Fibroblast of skin of scalp (primary cell): ENCODE measurements around the gene FMO2.

Experiments used
- DNase-seq: peaks from one replicate; pipeline ENCODE4 v3.0.0-alpha.2; 2013

FMO2 gene

GRCh38 chr1:171174560-171175294 is 10.4 kb upstream of the FMO2 start:
- no peak for DNase-seq

DNA sequence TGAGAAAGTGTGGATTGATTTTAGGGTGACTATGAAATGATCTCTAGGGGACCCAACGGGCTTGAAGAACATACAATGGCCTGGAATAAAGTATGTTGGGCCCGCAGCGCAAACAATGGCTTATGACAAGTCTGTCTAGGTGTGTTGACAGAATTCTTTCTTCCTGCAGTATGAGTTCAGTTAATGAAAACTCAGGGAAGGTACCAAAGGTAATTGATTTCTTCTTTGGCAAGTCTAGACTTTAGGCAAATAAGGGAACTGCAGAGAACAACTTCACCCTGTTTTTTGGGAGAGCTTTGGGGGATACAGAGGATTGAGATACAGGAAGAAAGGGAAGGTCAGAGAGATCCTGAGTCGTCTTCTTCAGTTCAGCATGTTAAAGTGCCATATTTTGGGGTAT is 7.8 kb upstream of the FMO2 start:
- DNase-seq: no peak

- peak; percentile 30 for DNase-seq
These were observed 5.5 kb upstream of the FMO2 start for GRCh38 chr1:171179318-171180227.

DNA sequence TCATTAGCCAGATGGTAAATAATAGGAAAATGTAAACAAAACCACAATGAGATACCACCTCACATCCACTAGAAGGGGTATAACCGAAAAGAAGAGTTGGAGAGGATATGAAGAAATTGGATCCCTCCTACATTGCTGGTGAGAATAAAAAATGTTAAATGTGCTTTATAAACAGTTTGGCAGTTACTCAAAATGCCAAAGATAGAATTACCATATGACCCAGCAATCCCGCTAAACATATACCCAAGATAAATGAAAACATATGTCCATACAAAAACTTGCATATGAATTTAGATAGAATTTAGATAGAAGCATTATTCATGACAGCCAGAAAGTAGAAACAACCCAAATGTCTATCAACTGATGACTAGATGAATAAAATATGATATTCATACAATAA is 4.4 kb upstream of the FMO2 start:
- DNase-seq: peak; percentile 92

DNA sequence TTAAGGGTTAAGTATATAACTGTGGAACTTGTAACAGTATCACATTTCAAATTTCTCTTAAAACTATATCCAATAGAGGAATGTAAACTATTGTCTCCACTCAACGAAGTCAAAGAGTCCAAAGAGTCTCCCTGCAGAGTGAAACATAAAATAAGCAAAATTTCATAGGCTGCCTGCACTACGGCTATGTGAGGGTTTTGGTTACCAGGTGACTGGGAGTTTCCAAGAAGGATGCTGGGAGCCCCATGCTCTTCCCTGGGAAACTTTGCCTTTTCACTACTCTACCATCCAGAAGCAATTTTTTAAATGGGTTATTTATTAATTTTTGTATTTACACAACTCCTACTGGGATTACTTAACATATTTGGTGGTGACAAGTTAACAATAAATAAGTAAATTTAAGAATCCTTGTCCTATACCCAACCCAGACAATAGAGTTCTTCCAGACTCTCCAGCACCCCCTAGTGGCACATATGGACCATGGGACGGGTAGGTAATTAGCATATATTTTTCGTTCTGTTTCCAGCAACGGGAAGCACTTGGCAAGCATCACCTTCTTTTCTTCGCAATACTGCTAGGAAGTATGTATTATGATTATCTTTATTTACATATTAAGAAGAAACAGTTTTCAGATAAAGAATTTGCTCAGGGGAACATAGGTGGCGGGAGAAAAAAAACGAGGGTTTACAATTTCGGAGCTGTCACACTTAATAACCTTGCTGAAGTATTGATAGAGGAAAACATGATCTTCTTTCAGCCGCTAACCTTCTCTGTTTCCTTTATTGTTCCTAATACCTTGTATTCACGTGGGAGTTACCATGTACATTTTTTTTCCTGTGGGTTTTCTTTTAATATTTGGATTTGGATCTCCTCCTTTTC is 3.5 kb downstream of the FMO2 start:
- peak; percentile 72 for DNase-seq

- DNase-seq: no peak
These were observed 6.9 kb downstream of the FMO2 start for GRCh38 chr1:171191992-171192391.

GRCh38 chr1:171195767-171196166 is 10.7 kb downstream of the FMO2 start:
- DNase-seq: no peak

DNA sequence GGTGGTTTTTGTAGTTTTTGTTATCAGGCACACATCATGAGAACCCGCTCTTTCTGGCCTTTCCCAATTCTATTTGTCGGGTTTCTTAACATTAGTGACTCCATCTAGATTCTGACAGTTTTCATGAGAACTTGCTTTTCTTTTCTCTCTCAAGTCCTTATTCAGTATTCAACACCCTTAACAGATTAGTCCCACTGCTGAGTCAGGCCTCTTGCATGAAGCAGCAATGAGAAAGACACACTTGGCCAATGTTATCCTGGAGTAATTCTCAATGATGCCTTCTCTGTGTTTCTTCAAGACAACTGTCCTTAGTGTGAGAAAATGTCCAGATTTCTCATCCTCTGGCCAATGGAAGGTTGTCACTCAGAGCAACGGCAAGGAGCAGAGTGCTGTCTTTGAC is 11.3 kb downstream of the FMO2 start:
- DNase-seq: peak; percentile 24

GRCh38 chr1:171198081-171198480 is 13.0 kb downstream of the FMO2 start:
- no peak for DNase-seq

DNA sequence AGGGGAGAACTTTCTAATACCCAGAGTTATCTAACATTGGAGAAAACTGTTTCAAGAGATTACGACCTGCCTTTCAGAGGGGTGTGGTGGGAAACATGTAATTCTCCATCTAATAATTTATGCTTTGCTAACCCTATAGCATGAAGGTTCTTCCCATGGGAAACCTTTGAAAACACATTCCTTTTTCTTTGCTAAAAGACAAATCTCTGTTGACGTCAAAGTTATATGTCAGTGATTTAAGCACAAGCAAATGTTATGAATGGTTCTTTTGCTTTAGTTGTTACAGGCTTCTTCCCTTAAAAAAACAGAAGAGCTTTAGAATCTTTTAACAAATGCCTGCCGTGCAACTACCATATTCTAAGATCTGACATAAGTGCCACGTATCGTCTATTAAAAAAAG is 19.2 kb downstream of the FMO2 start:
- peak; percentile 27 for DNase-seq

DNA sequence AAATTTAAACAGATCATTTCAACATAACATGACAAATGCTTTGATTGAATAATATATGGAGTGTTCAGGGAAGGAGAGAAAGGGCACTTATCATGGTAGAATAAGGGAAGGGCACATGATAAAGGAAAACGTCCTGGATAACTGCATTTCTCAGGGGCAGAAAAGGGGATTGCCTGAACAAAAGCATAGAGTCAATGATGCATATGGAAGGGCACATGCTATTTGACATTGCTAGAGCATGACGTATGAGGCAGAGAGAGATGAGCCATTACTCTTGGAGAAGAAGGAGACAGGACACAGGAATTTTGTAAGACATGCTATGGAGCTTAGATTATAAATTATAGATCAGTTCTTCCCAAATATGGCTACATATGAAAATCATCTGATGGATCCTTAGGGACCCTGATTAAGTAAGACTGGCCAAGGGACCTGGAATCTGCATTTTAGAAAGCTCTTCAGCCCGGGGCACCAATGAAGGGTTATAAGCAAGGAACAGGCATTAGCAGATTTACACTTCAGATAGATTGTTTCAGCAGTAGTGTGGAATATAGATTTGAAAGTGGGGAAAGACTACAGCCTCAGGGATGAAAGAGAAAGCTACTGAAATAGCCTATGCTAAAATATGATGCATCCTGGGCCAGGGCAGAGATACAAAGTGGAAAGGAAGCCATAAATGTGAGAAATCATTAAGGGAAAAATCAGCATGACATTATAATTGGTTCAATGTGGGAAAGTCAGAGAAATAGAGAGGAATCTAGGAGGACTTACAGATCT is 21.3 kb downstream of the FMO2 start:
- DNase-seq: no peak

DNA sequence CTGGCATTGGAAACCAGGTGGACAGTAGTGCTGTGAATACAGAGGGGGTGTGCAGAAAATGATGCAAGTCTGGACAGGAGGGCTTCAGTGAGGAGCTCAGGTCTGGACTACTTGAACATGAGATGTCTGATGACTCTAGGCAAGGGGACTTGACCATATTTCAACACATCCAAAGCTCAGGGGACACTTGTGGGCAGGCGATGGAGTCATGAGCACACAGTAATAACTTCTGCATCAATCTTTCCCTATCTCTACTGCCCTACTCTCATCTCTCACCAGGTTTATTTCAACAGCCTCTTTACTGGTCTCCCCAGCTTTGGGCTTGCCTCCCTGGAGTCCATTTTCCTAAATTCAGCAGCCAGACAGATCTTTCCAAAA is 21.9 kb downstream of the FMO2 start:
- DNase-seq: no peak

DNA sequence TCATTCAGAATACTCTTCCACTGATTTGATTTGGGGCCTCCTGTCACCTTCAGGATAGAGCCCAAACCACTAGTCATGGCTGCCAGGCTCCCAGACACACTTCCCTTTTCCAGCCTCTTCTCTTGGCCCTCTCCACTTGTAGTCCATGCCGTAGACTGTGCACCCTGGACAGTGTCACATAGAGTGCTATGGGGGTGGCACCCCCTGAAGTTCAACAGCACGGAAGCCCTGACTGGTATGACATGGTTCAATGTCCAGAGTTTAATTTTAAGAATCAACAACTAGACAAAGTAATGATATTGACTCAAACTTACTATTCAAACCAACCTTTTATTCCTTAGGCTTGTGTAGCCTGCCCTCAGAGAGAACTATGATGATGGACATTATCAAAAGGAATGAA is 22.3 kb downstream of the FMO2 start:
- DNase-seq: no peak

GRCh38 chr1:171210355-171210754 is 25.3 kb downstream of the FMO2 start:
- no peak for DNase-seq

DNA sequence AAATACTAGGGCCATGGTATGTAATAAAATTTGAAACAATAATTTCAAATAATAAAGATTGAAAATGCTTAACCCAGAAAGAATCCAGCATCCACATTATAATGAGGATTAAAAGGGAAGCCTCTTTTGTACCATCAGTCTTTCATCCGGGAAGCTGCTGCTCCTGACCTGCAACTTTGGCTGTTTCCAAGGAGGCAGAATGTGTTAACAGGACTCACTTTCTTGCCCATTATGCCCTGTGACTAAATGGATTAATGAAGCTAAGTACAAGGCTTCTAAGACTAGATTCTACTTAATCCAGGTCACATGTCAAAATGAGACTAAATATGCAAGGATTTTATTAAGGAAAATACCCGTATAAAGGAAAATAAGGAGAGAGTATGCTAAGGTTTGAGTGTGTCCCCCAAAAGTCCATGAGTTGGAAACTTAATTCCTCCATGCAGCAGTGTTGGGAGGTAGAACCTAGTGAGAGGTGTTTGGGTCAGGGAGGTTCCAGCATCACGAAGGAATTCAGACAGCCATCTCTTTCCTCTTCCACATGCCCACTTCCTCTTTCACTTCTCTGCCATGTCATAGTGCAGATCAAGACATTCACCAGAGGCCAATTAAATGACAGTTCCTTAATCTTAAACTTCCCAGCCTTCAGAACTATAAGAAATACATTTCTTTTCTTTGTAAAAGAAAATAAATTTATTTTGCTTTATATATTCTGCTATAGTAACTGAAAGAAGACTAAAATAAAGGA is 27.7 kb downstream of the FMO2 start:
- DNase-seq: no peak

DNA sequence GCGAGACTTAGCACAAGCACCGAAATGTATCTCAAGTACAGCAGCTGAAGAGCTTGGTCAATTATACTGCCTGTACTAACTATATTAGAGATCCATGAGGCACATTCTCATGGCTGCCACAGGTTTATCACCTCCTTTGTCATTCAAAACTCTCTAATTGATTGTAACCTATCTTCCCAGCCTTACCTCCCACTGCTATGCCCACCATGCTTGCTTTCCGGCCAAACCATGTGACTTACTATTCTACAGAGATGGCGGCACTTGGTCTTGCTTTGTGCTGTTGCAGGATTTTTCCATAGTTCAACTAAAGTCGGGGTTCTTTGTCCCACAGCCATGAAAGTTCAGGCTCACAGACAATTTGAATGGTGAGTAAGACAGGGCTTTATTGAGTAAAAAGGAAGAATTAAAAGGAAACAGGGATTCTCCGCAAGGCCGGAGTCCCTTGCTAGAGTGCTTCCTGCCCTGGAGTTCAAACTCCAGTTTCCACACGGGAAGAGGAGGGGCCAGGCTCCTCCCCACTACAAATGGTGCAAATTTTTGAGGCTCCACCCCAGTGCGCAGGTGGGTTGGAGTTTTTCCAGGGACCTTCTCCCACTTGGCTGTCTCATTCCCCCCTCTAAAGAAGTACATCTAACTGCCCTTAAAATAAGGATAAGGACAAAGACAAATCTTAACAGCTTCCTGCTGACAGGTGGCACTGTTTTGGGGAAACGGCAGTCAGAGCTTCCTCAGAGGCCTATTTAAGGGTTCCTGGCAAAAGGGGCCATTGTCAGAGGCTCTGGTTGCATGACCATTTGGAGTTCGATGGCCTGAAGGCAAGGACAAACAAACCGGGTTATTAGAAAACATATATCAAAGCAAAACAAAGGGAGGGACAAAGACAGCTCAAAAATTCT is 28.7 kb downstream of the FMO2 start:
- DNase-seq: no peak

DNA sequence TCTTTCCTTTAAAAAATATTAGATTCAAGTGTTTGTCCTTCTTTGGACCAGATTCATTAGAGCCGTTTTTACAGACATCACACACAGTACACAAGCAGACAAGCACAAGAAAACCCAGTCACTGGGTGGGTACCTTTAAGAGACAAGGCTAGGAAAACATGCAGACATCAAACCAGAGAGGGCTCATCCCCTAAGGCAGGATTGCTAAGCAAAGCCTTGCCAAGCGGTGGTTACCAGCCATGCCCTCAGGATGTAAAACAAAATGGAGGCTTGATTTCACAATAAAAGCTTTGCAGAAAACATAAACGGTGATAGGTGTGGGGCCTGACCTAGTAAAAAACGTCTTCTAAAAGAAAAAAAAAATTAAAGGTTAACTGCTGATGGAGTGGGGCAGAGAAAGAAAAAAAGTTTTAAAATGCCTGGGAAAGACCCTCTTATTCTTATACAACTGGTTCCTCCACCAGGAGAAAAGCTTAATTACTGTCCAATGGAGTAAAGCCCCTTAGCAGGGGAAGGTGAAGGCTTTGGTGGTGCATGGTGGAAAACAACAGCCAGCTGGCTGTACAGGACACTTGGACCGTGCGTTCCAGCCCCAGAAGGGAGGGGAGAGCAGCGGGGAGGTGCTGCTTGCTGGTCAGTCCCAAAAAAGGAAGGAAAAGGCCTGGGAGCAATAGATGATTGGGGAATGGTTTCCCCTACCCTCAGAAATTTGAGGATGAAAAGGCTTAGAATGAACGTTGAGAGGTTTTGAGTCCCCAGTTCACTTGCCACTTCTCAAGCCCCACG is 32.8 kb downstream of the FMO2 start:
- DNase-seq: no peak

GRCh38 chr1:171218661-171219060 is 33.6 kb downstream of the FMO2 start:
- peak; percentile 52 for DNase-seq

GRCh38 chr1:171219346-171220080 is 34.4 kb downstream of the FMO2 start:
- DNase-seq: peak; percentile 85
